A549 treated with AZD9567 at 1 μM for 4 hours (cell line): Measurements from ENCODE around the gene TMEM235. TPM values are rescaled to one million over a fixed set of nuclear protein-coding genes. Genes with fewer than 3 reads are reported as not detected.

Experiments
- total RNA-seq: library from RNA; stranded (reverse); fragments of 200-300 nt; extraction: Qiagen RNA extraction; gene quantifications from 5 replicates; pipeline ENCODE4 v1.2.3, GENCODE V29; 2022; ENCODE audit not compliant: insufficient read depth

TMEM235 gene
- not detected in 5 replicates for total RNA-seq

DNA sequence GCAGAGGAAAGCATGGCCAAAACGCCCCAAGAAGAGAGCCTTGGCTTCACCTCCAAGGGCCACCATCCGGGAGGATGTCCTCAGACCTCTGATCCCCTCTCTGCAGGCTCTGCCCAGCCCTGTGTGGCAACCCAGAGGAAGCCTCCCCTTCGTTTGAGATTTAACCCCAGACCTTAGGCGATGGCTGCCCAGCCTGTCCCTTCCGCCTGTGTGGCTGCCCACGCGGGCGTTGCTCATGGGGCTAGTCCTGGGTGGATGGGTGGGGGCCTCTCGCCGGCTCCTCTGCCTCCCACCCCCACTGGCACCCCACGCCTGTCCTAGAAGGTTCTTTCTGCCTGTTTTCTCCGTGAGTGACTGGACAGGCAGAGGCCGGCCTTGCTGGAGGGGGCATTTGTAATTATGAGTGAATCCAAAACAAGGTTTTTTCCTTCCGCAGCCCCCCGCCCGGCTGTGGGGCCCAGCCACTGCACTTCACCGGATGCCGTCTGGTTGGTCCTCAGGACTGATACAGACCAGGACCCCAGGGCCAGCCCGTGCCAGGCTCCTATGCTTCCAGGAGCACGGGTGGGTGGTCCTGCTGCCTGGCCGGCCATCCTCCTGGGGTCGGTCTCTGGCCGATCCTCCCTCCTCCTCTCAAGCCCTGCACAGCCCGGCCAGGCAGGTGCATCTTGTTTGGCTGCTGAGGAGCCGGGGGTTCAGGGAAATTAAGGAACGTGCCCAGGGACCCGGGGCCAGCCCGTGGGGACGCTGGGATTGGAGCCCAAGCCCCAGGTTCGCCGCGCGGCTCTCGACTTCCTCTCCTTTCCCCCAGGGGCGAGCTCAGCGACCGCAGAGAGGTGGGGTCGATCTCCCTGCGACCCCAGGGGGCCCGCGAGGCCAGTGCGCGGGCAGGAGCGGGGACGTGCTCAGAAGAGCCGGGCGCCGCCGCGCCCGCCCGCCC, at the start of gene TMEM235:
Gene TMEM235 (plus strand): TSS at position 636 of the 940 bp plus-strand sequence. CDS start 393 bp downstream, outside the sequence.

DNA sequence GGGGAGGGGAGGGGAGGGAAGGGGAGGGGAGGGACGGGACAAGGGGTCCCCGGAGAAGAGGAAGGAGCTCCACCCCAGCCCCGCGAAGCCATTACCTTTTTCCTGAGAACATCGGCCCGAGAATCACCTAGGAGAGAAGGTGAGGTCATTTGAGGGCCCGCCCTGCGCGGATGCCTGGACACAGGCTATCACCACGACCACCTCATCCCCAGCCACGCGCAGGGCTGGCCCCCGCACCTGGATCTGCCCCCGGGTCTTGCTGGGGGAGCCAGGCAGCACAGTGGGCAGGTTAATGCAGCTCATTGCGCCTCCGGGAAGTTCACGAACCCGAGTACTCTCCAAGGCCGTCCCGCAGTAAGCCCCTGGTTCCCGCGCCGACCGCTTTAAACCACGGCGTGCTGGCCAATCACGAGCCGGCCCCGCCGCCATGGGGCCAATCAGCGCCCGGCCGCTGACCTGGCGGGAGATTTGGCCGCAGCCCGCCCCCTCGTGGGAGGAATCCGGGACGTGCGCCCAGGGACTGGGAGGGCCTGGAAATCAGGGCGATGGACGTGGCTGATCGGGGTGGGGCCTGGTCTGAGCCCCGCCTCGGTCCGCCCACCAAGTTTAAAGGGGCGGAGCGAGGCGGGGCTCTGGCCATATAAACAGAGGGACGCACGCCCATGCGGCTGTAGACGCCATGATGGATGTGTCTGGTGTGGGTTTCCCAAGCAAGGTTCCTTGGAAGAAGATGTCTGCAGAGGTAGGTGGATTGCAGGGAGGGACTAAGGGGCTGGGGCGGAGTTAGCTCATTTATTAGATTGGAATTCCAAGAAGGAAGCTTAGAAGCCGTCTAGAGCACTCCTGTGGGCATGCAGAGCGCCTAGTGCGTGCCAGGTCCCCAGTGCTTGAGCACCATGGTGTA, 44.5 kb upstream of the TMEM235 start, which contains the start of the genes AFMID and TK1:
Gene AFMID (plus strand): TSS at position 671 of the 904 bp plus-strand sequence. CDS start 9 bp downstream, at position 680.
Gene TK1 (minus strand): TSS at position 361 of the 904 bp plus-strand sequence. CDS start 58 bp downstream, at position 303.

GRCh38 chr17:78214016-78214705, 17.3 kb upstream of the TMEM235 start, which contains the start of gene BIRC5:
TSS of gene BIRC5 (plus strand) at chr17:78214253. CDS start at chr17:78214317, 64 bp downstream.

Other genes with a start within 250 kb of the TMEM235 start
- 7.9 to 15.2 TPM (median 13.4 TPM) in 5 replicates for gene TMC6, start 102.9 kb upstream of the TMEM235 start, total RNA-seq
- 0.17 to 0.29 TPM (median 0.26 TPM) in 4 of 5 replicates, not detected in the other for gene TMC8, start 100.9 kb upstream of the TMEM235 start, total RNA-seq
- gene C17orf99, start 85.2 kb upstream of the TMEM235 start, total RNA-seq, result not detected in 5 replicates
- 144 to 216 TPM (median 195 TPM) in 5 replicates for gene SYNGR2, start 63.0 kb upstream of the TMEM235 start, total RNA-seq
- 226 to 260 TPM (median 247 TPM) in 5 replicates for gene TK1, start 44.6 kb upstream of the TMEM235 start, total RNA-seq
- 36.7 to 69.3 TPM (median 40.6 TPM) in 5 replicates for gene AFMID, start 44.3 kb upstream of the TMEM235 start, total RNA-seq
- 93.9 to 145 TPM (median 99.0 TPM) in 5 replicates for gene BIRC5, start 17.4 kb upstream of the TMEM235 start, total RNA-seq
- 19.8 to 42.2 TPM (median 35.0 TPM) in 5 replicates for gene SOCS3, start 128.4 kb downstream of the TMEM235 start, total RNA-seq
- 19.5 to 27.8 TPM (median 24.5 TPM) in 5 replicates for gene PGS1, start 147.0 kb downstream of the TMEM235 start, total RNA-seq